NCI-H2171 (cell line): Measurements from ENCODE around the gene MBNL1.

Experiments
- DNase-seq: peaks from one replicate; lab custom pipeline; 2025; lab: John Stamatoyannopoulos, UW

Gene MBNL1, protein sequence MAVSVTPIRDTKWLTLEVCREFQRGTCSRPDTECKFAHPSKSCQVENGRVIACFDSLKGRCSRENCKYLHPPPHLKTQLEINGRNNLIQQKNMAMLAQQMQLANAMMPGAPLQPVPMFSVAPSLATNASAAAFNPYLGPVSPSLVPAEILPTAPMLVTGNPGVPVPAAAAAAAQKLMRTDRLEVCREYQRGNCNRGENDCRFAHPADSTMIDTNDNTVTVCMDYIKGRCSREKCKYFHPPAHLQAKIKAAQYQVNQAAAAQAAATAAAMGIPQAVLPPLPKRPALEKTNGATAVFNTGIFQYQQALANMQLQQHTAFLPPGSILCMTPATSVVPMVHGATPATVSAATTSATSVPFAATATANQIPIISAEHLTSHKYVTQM

DNA sequence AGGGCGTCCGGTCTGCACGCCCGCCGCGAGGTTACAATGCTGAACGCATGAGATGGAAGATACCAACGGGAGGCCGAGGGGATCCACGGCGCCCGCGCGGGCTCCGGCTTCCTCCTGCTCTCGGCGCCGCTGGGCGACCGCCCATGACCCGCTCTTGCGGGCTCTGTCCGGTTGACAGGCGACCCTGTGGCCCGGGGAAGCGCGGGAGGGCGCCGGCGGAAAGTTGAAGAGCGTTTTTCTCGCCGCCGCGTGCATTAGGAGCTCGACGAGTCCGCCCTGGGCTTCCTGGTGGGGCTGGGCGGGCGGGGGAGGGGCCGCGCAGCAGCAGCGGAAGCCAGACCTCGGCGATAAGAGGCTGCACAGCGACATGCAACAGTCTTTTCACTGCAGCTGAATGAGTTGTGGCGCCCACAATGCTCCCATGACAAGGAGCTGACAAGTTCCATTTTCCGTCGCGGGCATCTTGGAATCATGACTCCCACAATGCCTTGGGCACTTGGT, at the start of gene MBNL1:
Gene MBNL1 (plus strand): TSS at position 375 of the 501 bp plus-strand sequence. CDS start 31,265 bp downstream, outside the sequence.
- DNase-seq, result peak; percentile 72

DNA sequence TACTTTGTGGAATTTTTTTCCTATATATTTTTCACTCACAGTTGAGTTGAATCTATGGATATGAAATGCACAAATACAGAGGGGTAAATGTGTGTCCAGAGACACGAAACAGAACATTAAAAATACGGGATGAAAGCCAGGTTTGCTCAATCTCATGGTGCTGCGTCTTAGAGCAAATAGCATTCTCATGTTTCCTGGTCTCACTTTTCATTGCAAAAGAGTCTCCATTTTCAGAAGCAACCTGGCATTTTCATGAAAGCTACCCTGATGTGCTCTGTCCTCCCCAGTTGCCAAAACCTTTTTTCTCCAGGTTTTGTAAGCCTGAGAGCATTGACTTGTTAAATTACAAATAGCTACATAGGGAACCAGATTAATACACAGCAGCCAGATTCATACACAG, 49.5 kb upstream of the MBNL1 start:
- DNase-seq, result no peak

GRCh38 chr3:152219769-152220255, 48.9 kb upstream of the MBNL1 start:
- no peak for DNase-seq

- DNase-seq, result no peak
Observed at GRCh38 chr3:152222327-152222726, 46.4 kb upstream of the MBNL1 start.

- no peak for DNase-seq
Observed at GRCh38 chr3:152225201-152225600, 43.5 kb upstream of the MBNL1 start.

DNA sequence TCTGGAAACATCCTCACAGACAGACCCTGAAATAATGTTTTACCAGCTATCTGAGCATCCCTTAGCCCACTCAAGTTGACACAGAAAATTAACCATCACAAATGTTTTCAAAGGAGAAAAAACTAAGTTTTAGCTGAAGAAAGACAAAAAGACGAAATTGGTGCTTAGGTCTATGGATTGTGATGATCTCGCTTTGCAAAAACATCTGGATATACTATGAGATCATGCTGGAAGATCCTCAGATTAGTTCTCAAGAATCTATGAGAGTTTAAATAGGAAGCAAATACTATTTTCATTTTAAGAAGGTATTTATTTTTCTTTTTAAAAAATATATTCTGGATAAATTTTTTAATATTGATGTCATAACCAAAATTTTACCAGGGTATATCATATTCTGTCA, 42.6 kb upstream of the MBNL1 start:
- no peak for DNase-seq

DNA sequence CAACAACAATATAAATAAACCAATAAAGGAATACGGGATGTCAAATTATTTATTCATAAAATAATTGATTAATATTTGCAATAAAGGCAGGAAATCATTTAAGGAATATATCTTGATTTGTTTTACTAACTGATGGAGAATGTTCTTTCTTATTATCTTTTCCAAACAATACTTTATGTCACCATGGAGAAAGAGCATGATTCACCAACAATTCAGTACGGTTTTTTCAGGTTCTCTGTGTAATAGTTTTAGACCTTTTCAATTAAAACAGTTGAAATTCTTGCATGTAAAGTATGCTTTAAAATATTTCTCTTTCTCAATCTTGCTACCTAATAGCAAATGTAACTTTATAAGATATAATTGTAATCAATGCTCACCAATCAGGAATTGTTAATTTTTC, 41.7 kb upstream of the MBNL1 start:
- no peak for DNase-seq

DNA sequence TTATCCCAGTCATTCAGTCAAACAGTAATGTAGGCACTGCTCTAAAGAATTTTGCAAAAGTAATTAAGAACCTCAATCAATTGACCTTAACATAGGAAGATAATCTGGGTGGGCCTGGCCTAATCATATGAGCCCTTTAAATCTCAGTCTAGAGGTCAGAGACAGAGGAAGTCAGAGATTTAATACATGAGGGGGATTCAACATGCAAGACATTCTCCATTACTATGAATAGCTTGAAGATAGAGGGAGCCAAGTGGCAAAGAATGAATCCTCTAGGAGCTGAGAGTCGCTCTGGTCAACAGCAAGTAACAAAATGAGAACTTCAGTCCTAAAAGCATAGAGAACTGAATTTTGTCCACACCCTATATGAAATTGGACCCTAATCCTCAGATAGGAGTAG, 39.0 kb upstream of the MBNL1 start:
- no peak for DNase-seq

DNA sequence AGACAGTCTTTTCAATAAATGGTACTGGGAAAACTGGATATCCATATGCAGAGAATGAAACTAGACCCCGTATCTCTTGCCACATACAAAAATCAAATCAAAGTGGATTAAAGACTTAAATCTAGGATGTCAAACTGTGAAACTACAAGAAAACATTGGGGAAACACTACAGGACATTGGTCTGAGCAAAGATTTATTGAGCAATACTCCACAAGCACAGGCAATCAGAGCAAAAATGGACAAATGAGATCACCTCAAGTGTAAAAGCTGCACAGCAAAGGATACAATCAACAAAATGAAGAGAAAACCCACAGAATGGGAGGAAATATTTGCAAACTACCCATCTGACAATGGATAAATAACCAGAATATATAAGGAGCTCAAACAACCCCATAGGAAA, 38.4 kb upstream of the MBNL1 start:
- DNase-seq, result no peak

GRCh38 chr3:152232001-152232400, 36.7 kb upstream of the MBNL1 start:
- no peak for DNase-seq

DNA sequence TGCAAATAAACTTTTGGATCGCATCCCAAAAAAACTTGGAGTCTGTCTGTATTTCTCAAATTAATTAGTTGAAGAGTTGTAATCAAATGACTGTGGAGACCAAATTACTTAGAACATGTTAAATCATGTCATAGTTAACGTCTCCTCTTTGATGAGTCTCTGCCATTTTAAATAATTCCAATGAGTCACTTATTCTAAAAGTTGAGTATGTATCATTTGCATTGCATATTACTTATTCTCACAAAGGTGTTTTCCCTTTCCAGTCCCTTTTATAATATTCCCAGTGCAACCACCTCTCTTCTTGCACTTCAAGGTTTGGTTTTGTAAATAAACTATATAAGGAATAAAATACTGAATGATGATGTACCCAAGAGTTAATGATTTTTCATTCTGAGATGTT, 36.0 kb upstream of the MBNL1 start:
- no peak for DNase-seq

GRCh38 chr3:152234657-152235375, 33.9 kb upstream of the MBNL1 start:
- no peak for DNase-seq

DNA sequence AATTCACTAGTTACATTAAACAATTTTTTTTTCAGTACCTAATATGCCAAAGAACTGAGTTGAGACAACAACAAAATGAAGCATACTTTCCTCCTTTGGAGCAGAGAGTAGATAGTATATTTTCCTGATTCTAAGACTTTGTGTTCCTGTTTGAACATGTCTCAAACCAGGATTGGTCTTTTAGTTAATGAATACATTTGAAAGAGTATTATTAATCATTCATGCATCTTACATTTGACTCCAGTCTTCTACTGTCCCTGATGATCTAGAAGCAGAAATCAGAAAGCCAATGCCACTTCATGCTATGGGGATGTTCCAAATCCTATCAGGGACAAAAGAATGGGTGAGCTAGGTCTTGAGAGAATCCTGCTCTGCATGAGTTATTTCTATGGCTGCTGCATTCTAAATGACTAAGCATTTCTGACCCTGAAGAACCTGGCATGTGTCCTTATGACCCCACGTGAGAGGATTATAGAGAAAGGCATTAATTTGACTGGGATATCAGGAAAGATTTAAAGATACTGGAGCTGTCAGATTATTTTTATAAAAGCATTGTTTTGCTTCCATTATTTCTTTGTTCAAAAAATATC, 32.9 kb upstream of the MBNL1 start:
- no peak for DNase-seq

- DNase-seq, result no peak
Observed at GRCh38 chr3:152236716-152237115, 32.0 kb upstream of the MBNL1 start.

DNA sequence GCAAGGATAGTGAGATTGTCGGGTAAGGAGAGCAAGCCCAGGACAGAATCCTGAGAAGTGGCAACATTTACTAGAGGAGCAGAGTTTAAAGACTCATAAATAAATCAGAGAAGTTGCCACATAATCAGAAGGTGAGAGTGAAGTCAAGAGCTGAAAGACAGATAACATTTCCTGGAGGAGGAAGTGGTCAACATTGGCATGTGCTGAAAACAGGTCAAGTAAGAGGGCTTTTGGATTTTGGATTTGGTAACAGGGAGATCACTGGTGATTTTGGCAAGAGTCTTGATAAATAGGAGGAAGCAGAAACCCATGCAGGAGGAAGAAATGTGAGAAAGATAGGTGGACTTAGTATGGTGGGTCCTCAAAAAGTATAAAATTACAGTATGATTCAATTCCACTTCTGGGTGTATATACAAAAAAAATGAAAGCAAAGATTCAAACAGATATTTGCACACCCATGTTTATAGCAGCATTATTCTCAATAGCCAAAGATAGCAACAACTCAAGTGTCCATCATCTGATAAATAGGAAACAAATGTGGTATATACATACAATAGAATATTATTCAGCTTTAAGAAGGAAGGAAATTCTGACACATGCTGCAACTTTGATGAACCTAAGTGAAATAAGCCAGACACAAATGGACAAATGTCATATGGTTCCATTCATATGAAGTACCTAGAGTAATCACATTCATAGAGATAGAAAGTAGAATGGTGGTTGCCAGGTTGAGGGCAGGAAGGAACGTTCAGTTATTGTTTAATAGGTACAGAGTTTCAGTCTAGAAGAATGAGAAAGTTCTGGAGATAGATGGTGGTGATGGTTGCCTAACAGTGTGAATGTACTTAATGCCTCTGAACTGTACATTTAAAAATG, 27.3 kb upstream of the MBNL1 start:
- DNase-seq, result no peak

DNA sequence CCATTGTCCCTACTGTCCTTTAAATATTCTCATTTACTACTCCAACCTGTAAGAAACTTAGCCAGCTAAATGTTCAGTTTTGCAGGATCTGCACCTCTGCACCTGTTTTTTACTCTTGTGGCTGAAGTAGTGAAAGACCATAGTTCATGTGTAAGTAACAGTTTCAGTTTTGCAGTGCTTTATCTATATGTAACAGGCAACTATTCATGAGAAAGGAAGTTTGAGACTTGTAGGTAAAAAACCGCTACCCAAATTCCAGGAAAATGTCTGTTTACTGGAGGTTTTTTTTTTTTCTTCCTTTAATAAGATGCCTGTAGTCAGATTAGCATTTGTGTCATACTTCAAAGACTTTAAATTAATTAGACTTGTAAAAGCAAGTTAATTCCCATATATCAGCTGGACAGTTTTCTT, 25.4 kb upstream of the MBNL1 start:
- no peak for DNase-seq

DNA sequence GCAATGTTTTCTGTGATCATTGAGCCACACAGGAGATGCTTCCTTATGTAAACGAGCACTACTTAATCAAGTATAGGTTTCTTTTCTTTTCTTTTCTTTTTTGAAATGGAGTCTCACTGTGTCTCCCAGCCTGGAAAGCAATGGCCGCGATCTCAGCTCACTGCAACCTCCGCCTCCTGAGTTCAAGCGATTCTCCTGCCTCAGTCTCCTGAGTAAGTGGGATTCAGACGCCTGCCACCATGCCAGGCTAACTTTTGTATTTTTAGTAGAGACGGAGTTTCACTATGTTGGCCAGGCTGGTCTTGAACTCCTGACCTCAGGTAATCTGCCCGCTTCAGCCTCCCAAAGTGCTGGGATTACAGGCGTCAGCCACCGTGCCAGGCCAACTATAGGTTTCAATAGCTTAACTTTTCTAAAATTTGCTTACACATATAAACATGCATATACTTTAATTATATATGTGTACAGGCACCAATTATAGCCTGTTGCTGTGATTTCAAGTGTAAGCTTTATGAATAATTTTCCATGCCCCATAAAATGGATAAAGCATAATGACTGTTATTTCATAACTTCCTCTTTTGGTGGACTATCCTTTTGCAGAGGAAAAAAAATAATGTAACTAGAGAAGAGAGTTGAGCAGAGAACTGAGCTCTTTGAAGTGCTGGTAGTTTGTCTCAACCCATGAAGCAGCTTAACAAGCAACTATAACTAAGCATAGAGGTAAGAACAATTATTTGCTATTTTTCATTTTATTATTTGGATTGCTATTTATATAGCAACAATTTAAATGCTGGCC, 24.8 kb upstream of the MBNL1 start:
- no peak for DNase-seq

DNA sequence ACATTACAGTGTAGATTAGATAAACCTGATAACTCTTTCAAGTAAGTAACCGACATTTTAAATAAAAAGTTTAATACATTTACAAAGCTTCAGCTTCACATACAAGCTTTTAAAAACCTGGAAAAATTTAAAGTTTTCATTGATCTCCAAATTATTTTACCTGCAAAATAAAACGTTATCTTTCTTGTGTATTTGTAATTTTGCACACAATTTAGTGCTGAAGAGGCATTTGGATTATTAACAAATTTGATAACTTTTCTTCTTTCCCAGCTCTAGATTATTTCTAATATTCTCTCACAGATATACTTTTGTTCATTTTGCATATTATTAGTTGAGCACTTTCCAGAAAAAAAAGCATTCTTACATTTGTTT, 24.2 kb upstream of the MBNL1 start:
- no peak for DNase-seq

GRCh38 chr3:152245498-152246170, 23.1 kb upstream of the MBNL1 start:
- DNase-seq, result no peak

- DNase-seq, result no peak
Observed at GRCh38 chr3:152251916-152252315, 16.8 kb upstream of the MBNL1 start.
